Measurements from ENCODE around the gene TEX11.

GRCh38 chrX:70527053-70527452 lies 381.5 kb downstream of the TEX11 start:
- no peak for TF ChIP-seq CTCF (conservative IDR thresholded peaks at IDR 0.05 in 1 of 2, IDR thresholded peaks at IDR 0.05 in 1 of 2; ENCODE audit: low read depth in 1 of 2, low read length in 2 of 2)
- no peak for TF ChIP-seq EZH2 (IDR thresholded peaks at IDR 0.05; ENCODE audit: low read length, missing control alignments)
